GM12878 (cell line): ENCODE results near the gene FANCG. TPM values are rescaled to one million over a fixed set of nuclear protein-coding genes. Genes with fewer than 3 reads are reported as not detected.

Experiments
- ATAC-seq: fragments of 200-7000 bp; cut with Tn5 transposase; 3 replicates; pipeline ENCODE4 v1.9.1; 2020; ENCODE audit warnings: mild to moderate bottlenecking, moderate library complexity
- BruUV-seq: library from RNA; stranded (reverse); fragments of 400-500 nt; replicated peaks from 2 replicates; lab custom pipeline; 2021; lab: Mats Ljungman, UMichigan
- CTCF ChIA-PET: fragments of 300-600 bp; sonication (Branson Sonifier 250); formaldehyde crosslinking; extraction: SDS; loops from one replicate; lab custom pipeline; 2021; ENCODE audit warnings: inconsistent platforms; lab: Yijun Ruan, JAX
- POLR2A ChIA-PET: fragments of 350-600 bp; formaldehyde crosslinking; extraction: SDS; loops from one replicate; lab custom pipeline; 2021; ENCODE audit warnings: inconsistent platforms; lab: Charles Lee
- RAD21 ChIA-PET: fragments of 300-600 bp; sonication (Branson Sonifier 250); formaldehyde crosslinking; loops from one replicate; lab custom pipeline; 2023; ENCODE audit warnings: antibody characterized with exemption; ENCODE audit not compliant: unreplicated experiment; lab: Charles Lee
- SMC1A ChIA-PET: fragments of 300-600 bp; sonication (Branson Sonifier 250); formaldehyde crosslinking; loops from one replicate; lab custom pipeline; 2023; ENCODE audit not compliant: unreplicated experiment, uncharacterized antibody; lab: Charles Lee
- DNase-seq: peaks from one replicate; pipeline ENCODE4 v3.0.0-alpha.2; 2011; ENCODE audit warnings: low read depth, low spot score
- FAIRE-seq: peaks from 3 replicates; lab custom pipeline; 2011; peaks lifted over from hg19 to GRCh38; lab: Jason Lieb, UNC
- H2AFZ ChIP-seq: 2 replicates; pipeline ENCODE4 v1.6.0; 2011; ENCODE audit warnings: low read depth, low read length, control low read depth; ENCODE audit not compliant: control insufficient read depth
- H3K27ac ChIP-seq: 2 replicates; pipeline ENCODE4 v1.5.1; 2011; ENCODE audit warnings: control low read depth; ENCODE audit not compliant: control insufficient read depth, insufficient read depth
- H3K27me3 ChIP-seq, 2 experiments: replicated peaks in 1 of 2; 2 replicates each; pipeline versions ENCODE4 v1.6.0 to v1.6.1; 2011; ENCODE audit warnings: low read length in 1 of 2; ENCODE audit not compliant: control insufficient read depth in 2 of 2, insufficient read depth in 2 of 2
- H3K36me3 ChIP-seq, 2 experiments: 2 replicates each; pipeline ENCODE4 v1.5.1; 2011; ENCODE audit warnings: low read length in 1 of 2; ENCODE audit not compliant: control insufficient read depth in 2 of 2, insufficient read depth in 2 of 2
- H3K4me1 ChIP-seq: 2 replicates; pipeline ENCODE4 v1.6.1; 2011; ENCODE audit warnings: mild to moderate bottlenecking, low read length, moderate library complexity, mixed read lengths; ENCODE audit not compliant: control insufficient read depth, insufficient read depth
- H3K4me2 ChIP-seq: 2 replicates; pipeline ENCODE4 v1.6.0; 2011; ENCODE audit warnings: control low read depth; ENCODE audit not compliant: control insufficient read depth, insufficient read depth
- H3K4me3 ChIP-seq: fragments of 200-600 bp; sonication (generic); 2 replicates; pipeline ENCODE4 v1.5.1; 2016
- H3K79me2 ChIP-seq: 2 replicates; pipeline ENCODE4 v1.6.0; 2011; ENCODE audit warnings: low read length; ENCODE audit not compliant: control insufficient read depth, insufficient read depth
- H3K9ac ChIP-seq: 2 replicates; pipeline ENCODE4 v1.8.0; 2011; ENCODE audit warnings: low read length, control low read depth, mixed read lengths; ENCODE audit not compliant: control insufficient read depth, insufficient read depth
- H3K9me3 ChIP-seq: replicated peaks from 3 replicates; pipeline ENCODE4 v1.5.1; 2011; ENCODE audit warnings: mild to moderate bottlenecking, low read length; ENCODE audit not compliant: control insufficient read depth, insufficient read depth
- H4K20me1 ChIP-seq: 2 replicates; pipeline ENCODE4 v1.6.0; 2011; ENCODE audit not compliant: control insufficient read depth, insufficient read depth
- BMI1 ChIP-seq: fragments of 450-650 bp; IDR thresholded peaks from 2 replicates; pipeline ENCODE4 v1.6.1; 2016; ENCODE audit warnings: mild to moderate bottlenecking, moderate library complexity, borderline replicate concordance
- CHD4 ChIP-seq: fragments of 200-600 bp; sonication (generic); IDR thresholded peaks from 2 replicates; pipeline ENCODE4 v1.6.1; 2016; ENCODE audit warnings: mild to moderate bottlenecking
- DPF2 ChIP-seq: fragments of 450-650 bp; IDR thresholded peaks from 2 replicates; pipeline ENCODE4 v1.6.1; 2017; ENCODE audit warnings: mild to moderate bottlenecking
- TAF1 ChIP-seq: IDR thresholded peaks from 2 replicates; pipeline ENCODE4 v1.6.1; 2011; ENCODE audit warnings: mild to moderate bottlenecking, low read depth, low read length, borderline replicate concordance
- WGBS: methylation state at CpG from one replicate; pipeline ENCODE4 v1.1.6; 2016; ENCODE audit warnings: low lambda C conversion rate; ENCODE audit not compliant: insufficient replicate concordance, insufficient coverage; ENCODE audit errors: missing lambda C conversion rate; 5-methylcytosine and 5-hydroxymethylcytosine counted together
- in situ Hi-C: fragments of 300-500 bp; cut with MboI; formaldehyde crosslinking; loops from 9 replicates; pipeline ENCODE4 v1.14.3; 2018; ENCODE audit warnings: mixed read lengths
- intact Hi-C: fragments of 100-400 bp; cut with micrococcal nuclease; formaldehyde crosslinking; loops from one replicate; pipeline ENCODE4 v1.14.2; 2022; ENCODE audit not compliant: unreplicated experiment
- polyA plus RNA-seq, 11 experiments: library from polyadenylated mRNA; depleted of rRNA in 4 of 11; unstranded in 6 of 11; stranded (reverse) in 5 of 11; fragments of >200 nt; fragmentation: Nextera tagmentation in 4 of 11; fragmentation: Illumina TruSeq in 1 of 11; extraction: Ambion mirVana in 4 of 11; extraction: Trizol in 1 of 11; gene quantifications; 1 replicate in 1 of 11; 2 replicates in 10 of 11; pipeline versions ENCODE4 v1.2.1 to v1.2.3, GENCODE V29; 2011 to 2016; ENCODE audit warnings: inconsistent platforms in 2 of 11, missing spikeins in 2 of 11, low read depth in 1 of 11
- total RNA-seq, 4 experiments: library from RNA; depleted of rRNA in 3 of 4; stranded (reverse); fragments of >200 nt in 3 of 4; fragmentation: Illumina TruSeq in 1 of 4; extraction: Trizol in 1 of 4; gene quantifications; 2 replicates each; pipeline versions ENCODE4 v1.2.1 to v1.2.3, GENCODE V29; 2013 to 2021
- TF ChIP-seq, protein P1 (sequence below): fragments of 150-350 bp; IDR thresholded peaks from 2 replicates; pipeline ENCODE4 v1.6.1; 2014; ENCODE audit warnings: mild to moderate bottlenecking, low read depth, low read length
- TF ChIP-seq, protein P2 (sequence below): fragments of 450-650 bp; IDR thresholded peaks from 2 replicates; pipeline ENCODE4 v1.6.1; 2017; ENCODE audit warnings: borderline replicate concordance
- TF ChIP-seq, protein P3 (sequence below): IDR thresholded peaks from 2 replicates; pipeline ENCODE4 v1.6.1; 2012; ENCODE audit warnings: low read depth, low read length, improper control_type of control experiment
- TF ChIP-seq, protein P4 (sequence below): IDR thresholded peaks from 2 replicates; pipeline ENCODE4 v1.6.1; 2012; ENCODE audit warnings: low read length, inconsistent platforms

Gene FANCG
- total and polyA plus RNA-seq, 10 of the 15 experiments (the other 5 are each of a cell fraction or from before 2014, with no cell fraction given) = 16.4 to 78.7 (median 45.4) TPM

DNA sequence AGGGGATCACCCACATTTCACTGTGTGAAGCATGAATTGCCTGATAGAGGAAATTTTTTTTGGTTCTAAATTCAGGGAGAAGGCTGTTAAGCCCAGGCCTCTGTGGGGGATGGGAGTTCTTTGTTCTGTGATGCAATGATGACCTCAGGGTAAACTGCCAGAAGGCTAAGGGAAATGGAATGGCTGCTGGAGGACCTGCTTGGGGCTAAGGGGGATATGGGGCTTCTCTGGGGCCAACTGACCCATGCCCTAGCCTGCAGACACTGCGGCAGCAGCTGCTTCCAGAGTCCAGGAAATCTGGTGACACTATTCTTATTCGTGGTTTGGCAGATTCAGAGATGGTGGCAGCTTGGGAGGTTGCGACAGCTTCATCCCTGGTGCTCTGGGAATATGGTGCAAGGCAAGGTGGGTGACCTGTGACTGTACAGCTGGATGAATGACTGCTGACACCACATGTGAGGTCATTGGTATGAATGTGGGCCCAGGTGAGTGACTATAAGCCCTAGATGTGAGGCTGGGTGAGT lies 37.6 kb downstream of the FANCG start:
- ChIA-PET CTCF (interaction anchor here (0.8 to 2.5 kb wide), 4 partner anchors 9 to 142 kb away, joined by 3 to 16 read pairs (median 4); no protein-coding TSS in a partner anchor), RAD21 (no interaction called here), SMC1A (no interaction called here), POLR2A (no interaction called here)
- no peak overlapping the region for H3K9ac ChIP-seq
- DNase-seq (no peak), FAIRE-seq (no peak), ATAC-seq (no peak)
- 100% methylated on average over 3 of the region's 3 CpGs for WGBS
- in situ Hi-C loops (no loop called here), intact Hi-C loops (no loop called here)
- H3K4me1 ChIP-seq = no peaks in the 10 kb centered on the region
- H3K79me2 ChIP-seq = no peaks in the 10 kb centered on the region
- BruUV-seq = no TSS peak
- no peak overlapping the region for H2AFZ ChIP-seq
- H3K9me3 ChIP-seq = no peaks in the 10 kb centered on the region
- H3K4me3 ChIP-seq = no peak overlapping the region
- H3K36me3 ChIP-seq = no peaks in the 10 kb centered on the region; a peak in 1 of 4 replicates
- no peaks in the 10 kb centered on the region for H4K20me1 ChIP-seq
- TF ChIP-seq, protein P1, sequence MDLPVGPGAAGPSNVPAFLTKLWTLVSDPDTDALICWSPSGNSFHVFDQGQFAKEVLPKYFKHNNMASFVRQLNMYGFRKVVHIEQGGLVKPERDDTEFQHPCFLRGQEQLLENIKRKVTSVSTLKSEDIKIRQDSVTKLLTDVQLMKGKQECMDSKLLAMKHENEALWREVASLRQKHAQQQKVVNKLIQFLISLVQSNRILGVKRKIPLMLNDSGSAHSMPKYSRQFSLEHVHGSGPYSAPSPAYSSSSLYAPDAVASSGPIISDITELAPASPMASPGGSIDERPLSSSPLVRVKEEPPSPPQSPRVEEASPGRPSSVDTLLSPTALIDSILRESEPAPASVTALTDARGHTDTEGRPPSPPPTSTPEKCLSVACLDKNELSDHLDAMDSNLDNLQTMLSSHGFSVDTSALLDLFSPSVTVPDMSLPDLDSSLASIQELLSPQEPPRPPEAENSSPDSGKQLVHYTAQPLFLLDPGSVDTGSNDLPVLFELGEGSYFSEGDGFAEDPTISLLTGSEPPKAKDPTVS = no peak
- TF ChIP-seq, protein P2, sequence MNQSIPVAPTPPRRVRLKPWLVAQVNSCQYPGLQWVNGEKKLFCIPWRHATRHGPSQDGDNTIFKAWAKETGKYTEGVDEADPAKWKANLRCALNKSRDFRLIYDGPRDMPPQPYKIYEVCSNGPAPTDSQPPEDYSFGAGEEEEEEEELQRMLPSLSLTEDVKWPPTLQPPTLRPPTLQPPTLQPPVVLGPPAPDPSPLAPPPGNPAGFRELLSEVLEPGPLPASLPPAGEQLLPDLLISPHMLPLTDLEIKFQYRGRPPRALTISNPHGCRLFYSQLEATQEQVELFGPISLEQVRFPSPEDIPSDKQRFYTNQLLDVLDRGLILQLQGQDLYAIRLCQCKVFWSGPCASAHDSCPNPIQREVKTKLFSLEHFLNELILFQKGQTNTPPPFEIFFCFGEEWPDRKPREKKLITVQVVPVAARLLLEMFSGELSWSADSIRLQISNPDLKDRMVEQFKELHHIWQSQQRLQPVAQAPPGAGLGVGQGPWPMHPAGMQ = no peak
- no peak for TF ChIP-seq DPF2
- TF ChIP-seq, protein P3, sequence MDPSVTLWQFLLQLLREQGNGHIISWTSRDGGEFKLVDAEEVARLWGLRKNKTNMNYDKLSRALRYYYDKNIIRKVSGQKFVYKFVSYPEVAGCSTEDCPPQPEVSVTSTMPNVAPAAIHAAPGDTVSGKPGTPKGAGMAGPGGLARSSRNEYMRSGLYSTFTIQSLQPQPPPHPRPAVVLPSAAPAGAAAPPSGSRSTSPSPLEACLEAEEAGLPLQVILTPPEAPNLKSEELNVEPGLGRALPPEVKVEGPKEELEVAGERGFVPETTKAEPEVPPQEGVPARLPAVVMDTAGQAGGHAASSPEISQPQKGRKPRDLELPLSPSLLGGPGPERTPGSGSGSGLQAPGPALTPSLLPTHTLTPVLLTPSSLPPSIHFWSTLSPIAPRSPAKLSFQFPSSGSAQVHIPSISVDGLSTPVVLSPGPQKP = no peak
- TF ChIP-seq, protein P4, sequence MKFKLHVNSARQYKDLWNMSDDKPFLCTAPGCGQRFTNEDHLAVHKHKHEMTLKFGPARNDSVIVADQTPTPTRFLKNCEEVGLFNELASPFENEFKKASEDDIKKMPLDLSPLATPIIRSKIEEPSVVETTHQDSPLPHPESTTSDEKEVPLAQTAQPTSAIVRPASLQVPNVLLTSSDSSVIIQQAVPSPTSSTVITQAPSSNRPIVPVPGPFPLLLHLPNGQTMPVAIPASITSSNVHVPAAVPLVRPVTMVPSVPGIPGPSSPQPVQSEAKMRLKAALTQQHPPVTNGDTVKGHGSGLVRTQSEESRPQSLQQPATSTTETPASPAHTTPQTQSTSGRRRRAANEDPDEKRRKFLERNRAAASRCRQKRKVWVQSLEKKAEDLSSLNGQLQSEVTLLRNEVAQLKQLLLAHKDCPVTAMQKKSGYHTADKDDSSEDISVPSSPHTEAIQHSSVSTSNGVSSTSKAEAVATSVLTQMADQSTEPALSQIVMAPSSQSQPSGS = no peak
- no peak for TF ChIP-seq TAF1
- TF ChIP-seq CHD4 = no peak
- TF ChIP-seq BMI1 = no peak
- no peaks in the 10 kb centered on the region for H3K27me3 ChIP-seq
- H3K27ac ChIP-seq = no peak overlapping the region
- no peak overlapping the region for H3K4me2 ChIP-seq
